ENCODE measurements around the gene KLHDC2.
"Not testable (repeated sequence)": the region's sequence is repeated elsewhere in the genome, so short reads cannot be mapped to it uniquely, and the experiment has no call there.

KLHDC2 gene

GRCh38 chr14:49769171-49769570 lies 1.2 kb downstream of the KLHDC2 start:
- peak overlapping the region; percentile 100 for H3K9ac ChIP-seq (ENCODE audit: low read length)
- peak overlapping the region in 1 of 2 experiments; percentile 99 for H3K4me3 ChIP-seq (ENCODE audit: insufficient read depth in 1 of 2, low read depth in 1 of 2, low read length in 2 of 2)
- H3K4me1 ChIP-seq (ENCODE audit: control insufficient read depth, insufficient read depth, low read depth, low read length), result peaks cover 17% of the 10 kb centered on the region
- H2BK5ac ChIP-seq (ENCODE audit: low read depth, low read length, poor library complexity, severe bottlenecking), result no peak overlapping the region
- no peak overlapping the region for H3K23ac ChIP-seq (ENCODE audit: low read length in 2 of 2)
- H3K36me3 ChIP-seq (ENCODE audit: control insufficient read depth in 1 of 2, insufficient read depth in 2 of 2, low read depth in 1 of 2, low read length in 2 of 2), result peaks cover 0 to 20% of the 10 kb centered on the region in 2 experiments
- no peaks in the 10 kb centered on the region for H3K9me3 ChIP-seq (ENCODE audit: control insufficient read depth, low read length)
- peaks cover 11% of the 10 kb centered on the region for H3K79me1 ChIP-seq (replicated peaks; ENCODE audit: low read length, poor library complexity, severe bottlenecking)
- H2AK5ac ChIP-seq (ENCODE audit: low read length, severe bottlenecking), result no peak overlapping the region
- no peak overlapping the region for H3K27ac ChIP-seq (ENCODE audit: low read length, poor library complexity, severe bottlenecking)
- H3K18ac ChIP-seq (ENCODE audit: low read depth in 1 of 2, low read length in 2 of 2), result no peak overlapping the region
- H4K8ac ChIP-seq (ENCODE audit: low read length), result no peak overlapping the region
- no peak overlapping the region for H3K14ac ChIP-seq (ENCODE audit: low read length in 2 of 2)
- no peak for DNase-seq
- no peak overlapping the region for H2BK120ac ChIP-seq (ENCODE audit: low read depth, low read length)
- H4K91ac ChIP-seq (ENCODE audit: low read length), result no peak overlapping the region
- no peak overlapping the region for H3K4ac ChIP-seq (ENCODE audit: low read depth in 1 of 2, low read length in 2 of 2)
- H2BK12ac ChIP-seq (ENCODE audit: low read length in 2 of 2), result no peak overlapping the region
- WGBS, result 49% methylated on average over 6 of the region's 6 CpGs
- H2AFZ ChIP-seq (ENCODE audit: low read depth, low read length), result no peak overlapping the region
- H3K27me3 ChIP-seq (ENCODE audit: control insufficient read depth in 1 of 2, insufficient read depth in 1 of 2, low read length in 2 of 2), result no peaks in the 10 kb centered on the region
- H3K4me2 ChIP-seq (ENCODE audit: low read length, poor library complexity, severe bottlenecking), result peak overlapping the region; percentile 58
- H2BK15ac ChIP-seq (ENCODE audit: low read depth, poor library complexity, severe bottlenecking), result no peak overlapping the region

GRCh38 chr14:49769581-49770211 lies 1.7 kb downstream of the KLHDC2 start:
- Histone ChIP-seq H3K4me2 (ENCODE audit: low read length, poor library complexity, severe bottlenecking) (peak overlapping the region; percentile 58), H2BK12ac (ENCODE audit: low read length in 2 of 2) (no peak overlapping the region), H2AK5ac (ENCODE audit: low read length, severe bottlenecking) (no peak overlapping the region), H3K4ac (ENCODE audit: low read depth in 1 of 2, low read length in 2 of 2) (no peak overlapping the region), H3K79me1 (replicated peaks; ENCODE audit: low read length, poor library complexity, severe bottlenecking) (peaks cover 11% of the 10 kb centered on the region), H3K4me3 (ENCODE audit: insufficient read depth in 1 of 2, low read depth in 1 of 2, low read length in 2 of 2) (peak overlapping the region in 1 of 2 experiments; percentile 99), H4K8ac (ENCODE audit: low read length) (no peak overlapping the region), H2BK5ac (ENCODE audit: low read depth, low read length, poor library complexity, severe bottlenecking) (no peak overlapping the region), H3K27me3 (ENCODE audit: control insufficient read depth in 1 of 2, insufficient read depth in 1 of 2, low read length in 2 of 2) (no peaks in the 10 kb centered on the region), H2BK120ac (ENCODE audit: low read depth, low read length) (no peak overlapping the region), H3K14ac (ENCODE audit: low read length in 2 of 2) (no peak overlapping the region), H4K91ac (ENCODE audit: low read length) (no peak overlapping the region), H2AFZ (ENCODE audit: low read depth, low read length) (no peak overlapping the region), H3K27ac (ENCODE audit: low read length, poor library complexity, severe bottlenecking) (peak overlapping the region; percentile 46), H3K23ac (ENCODE audit: low read length in 2 of 2) (no peak overlapping the region), H3K9ac (ENCODE audit: low read length) (peak overlapping the region; percentile 100), H3K18ac (ENCODE audit: low read depth in 1 of 2, low read length in 2 of 2) (no peak overlapping the region), H2BK15ac (ENCODE audit: low read depth, poor library complexity, severe bottlenecking) (no peak overlapping the region), H3K4me1 (ENCODE audit: control insufficient read depth, insufficient read depth, low read depth, low read length) (peaks cover 17% of the 10 kb centered on the region), H3K9me3 (ENCODE audit: control insufficient read depth, low read length) (no peaks in the 10 kb centered on the region), H3K36me3 (ENCODE audit: control insufficient read depth in 1 of 2, insufficient read depth in 2 of 2, low read depth in 1 of 2, low read length in 2 of 2) (peaks cover 0 to 26% of the 10 kb centered on the region in 2 experiments)
- 78% methylated on average over 14 of the region's 15 CpGs for WGBS
- DNase-seq, result no peak

GRCh38 chr14:49770212-49770817 lies 2.4 kb downstream of the KLHDC2 start:
- no peak overlapping the region for H4K91ac ChIP-seq (ENCODE audit: low read length)
- no peak overlapping the region for H3K18ac ChIP-seq (ENCODE audit: low read depth in 1 of 2, low read length in 2 of 2)
- no peak overlapping the region for H4K8ac ChIP-seq (ENCODE audit: low read length)
- peaks cover 0 to 32% of the 10 kb centered on the region in 2 experiments for H3K36me3 ChIP-seq (ENCODE audit: control insufficient read depth in 1 of 2, insufficient read depth in 2 of 2, low read depth in 1 of 2, low read length in 2 of 2)
- no peak overlapping the region for H3K14ac ChIP-seq (ENCODE audit: low read length in 2 of 2)
- peak overlapping the region; percentile 100 for H3K9ac ChIP-seq (ENCODE audit: low read length)
- H3K4me2 ChIP-seq (ENCODE audit: low read length, poor library complexity, severe bottlenecking), result peak overlapping the region; percentile 60
- no peaks in the 10 kb centered on the region for H3K27me3 ChIP-seq (ENCODE audit: control insufficient read depth in 1 of 2, insufficient read depth in 1 of 2, low read length in 2 of 2)
- no peak overlapping the region for H2BK5ac ChIP-seq (ENCODE audit: low read depth, low read length, poor library complexity, severe bottlenecking)
- H3K4me1 ChIP-seq (ENCODE audit: control insufficient read depth, insufficient read depth, low read depth, low read length), result peaks cover 17% of the 10 kb centered on the region
- H2BK15ac ChIP-seq (ENCODE audit: low read depth, poor library complexity, severe bottlenecking), result no peak overlapping the region
- no peak overlapping the region for H3K4ac ChIP-seq (ENCODE audit: low read depth in 1 of 2, low read length in 2 of 2)
- peak overlapping the region in 1 of 2 experiments; percentile 99 for H3K4me3 ChIP-seq (ENCODE audit: insufficient read depth in 1 of 2, low read depth in 1 of 2, low read length in 2 of 2)
- H3K23ac ChIP-seq (ENCODE audit: low read length in 2 of 2), result no peak overlapping the region
- H3K27ac ChIP-seq (ENCODE audit: low read length, poor library complexity, severe bottlenecking), result peak overlapping the region; percentile 49
- H2AK5ac ChIP-seq (ENCODE audit: low read length, severe bottlenecking), result no peak overlapping the region
- H2BK12ac ChIP-seq (ENCODE audit: low read length in 2 of 2), result no peak overlapping the region
- H3K9me3 ChIP-seq (ENCODE audit: control insufficient read depth, low read length), result no peaks in the 10 kb centered on the region
- peak; percentile 34 for DNase-seq
- H2BK120ac ChIP-seq (ENCODE audit: low read depth, low read length), result no peak overlapping the region
- WGBS, result 91% methylated on average over 4 of the region's 4 CpGs
- peaks cover 11% of the 10 kb centered on the region for H3K79me1 ChIP-seq (replicated peaks; ENCODE audit: low read length, poor library complexity, severe bottlenecking)
- no peak overlapping the region for H2AFZ ChIP-seq (ENCODE audit: low read depth, low read length)

GRCh38 chr14:49771691-49772090 lies 3.7 kb downstream of the KLHDC2 start:
- H2BK15ac ChIP-seq (ENCODE audit: low read depth, poor library complexity, severe bottlenecking); H3K18ac ChIP-seq (ENCODE audit: low read depth in 1 of 2, low read length in 2 of 2); H3K27me3 ChIP-seq (ENCODE audit: control insufficient read depth in 1 of 2, insufficient read depth in 1 of 2, low read length in 2 of 2); H3K4me2 ChIP-seq (ENCODE audit: low read length, poor library complexity, severe bottlenecking); H2BK120ac ChIP-seq (ENCODE audit: low read depth, low read length); H3K9ac ChIP-seq (ENCODE audit: low read length); H3K14ac ChIP-seq (ENCODE audit: low read length in 2 of 2); H3K9me3 ChIP-seq (ENCODE audit: control insufficient read depth, low read length); H3K23ac ChIP-seq (ENCODE audit: low read length in 2 of 2); DNase-seq; H3K4ac ChIP-seq (ENCODE audit: low read depth in 1 of 2, low read length in 2 of 2); H2BK5ac ChIP-seq (ENCODE audit: low read depth, low read length, poor library complexity, severe bottlenecking); H4K91ac ChIP-seq (ENCODE audit: low read length); H3K4me3 ChIP-seq (ENCODE audit: insufficient read depth in 1 of 2, low read depth in 1 of 2, low read length in 2 of 2); H2BK12ac ChIP-seq (ENCODE audit: low read length in 2 of 2); H2AFZ ChIP-seq (ENCODE audit: low read depth, low read length); H4K8ac ChIP-seq (ENCODE audit: low read length); H2AK5ac ChIP-seq (ENCODE audit: low read length, severe bottlenecking); H3K27ac ChIP-seq (ENCODE audit: low read length, poor library complexity, severe bottlenecking): not testable (repeated sequence)
- WGBS, result 95% methylated on average over 10 of the region's 10 CpGs
- Histone ChIP-seq H3K36me3 (ENCODE audit: control insufficient read depth in 1 of 2, insufficient read depth in 2 of 2, low read depth in 1 of 2, low read length in 2 of 2) (peaks cover 0 to 43% of the 10 kb centered on the region in 2 experiments), H3K4me1 (ENCODE audit: control insufficient read depth, insufficient read depth, low read depth, low read length) (peaks cover 17% of the 10 kb centered on the region), H3K79me1 (replicated peaks; ENCODE audit: low read length, poor library complexity, severe bottlenecking) (peaks cover 11% of the 10 kb centered on the region)

Data from mesenchymal stem cell (in vitro differentiated cells and primary cell).